ENCODE data around the gene TBC1D14.

- TF ChIP-seq, protein P1, sequence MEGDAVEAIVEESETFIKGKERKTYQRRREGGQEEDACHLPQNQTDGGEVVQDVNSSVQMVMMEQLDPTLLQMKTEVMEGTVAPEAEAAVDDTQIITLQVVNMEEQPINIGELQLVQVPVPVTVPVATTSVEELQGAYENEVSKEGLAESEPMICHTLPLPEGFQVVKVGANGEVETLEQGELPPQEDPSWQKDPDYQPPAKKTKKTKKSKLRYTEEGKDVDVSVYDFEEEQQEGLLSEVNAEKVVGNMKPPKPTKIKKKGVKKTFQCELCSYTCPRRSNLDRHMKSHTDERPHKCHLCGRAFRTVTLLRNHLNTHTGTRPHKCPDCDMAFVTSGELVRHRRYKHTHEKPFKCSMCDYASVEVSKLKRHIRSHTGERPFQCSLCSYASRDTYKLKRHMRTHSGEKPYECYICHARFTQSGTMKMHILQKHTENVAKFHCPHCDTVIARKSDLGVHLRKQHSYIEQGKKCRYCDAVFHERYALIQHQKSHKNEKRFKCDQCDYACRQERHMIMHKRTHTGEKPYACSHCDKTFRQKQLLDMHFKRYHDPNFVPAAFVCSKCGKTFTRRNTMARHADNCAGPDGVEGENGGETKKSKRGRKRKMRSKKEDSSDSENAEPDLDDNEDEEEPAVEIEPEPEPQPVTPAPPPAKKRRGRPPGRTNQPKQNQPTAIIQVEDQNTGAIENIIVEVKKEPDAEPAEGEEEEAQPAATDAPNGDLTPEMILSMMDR (conservative IDR thresholded peaks at IDR 0.05), result no peak
- TF ChIP-seq ZFX (IDR thresholded peaks at IDR 0.05), result no peak
Observed at GRCh38 chr4:6967846-6968340, 58.3 kb downstream of the TBC1D14 start.
